Measurements from ENCODE around the gene ACSBG1.
A peak's percentile ranks its signal among the peaks of the same experiment; 100 is the strongest.

ACSBG1 gene

GRCh38 chr15:78272776-78273175, 38.4 kb upstream of the ACSBG1 start:
- H3K4me3 ChIP-seq (ENCODE audit: low read depth, low read length), result no peak overlapping the region
- ChIA-PET CTCF (no interaction called here), POLR2A (interaction anchor here (1.7 kb wide), 1 partner anchor 27 kb away, joined by 3 read pairs; the partner anchor contains the start of gene SKIC8)
- no peak for DNase-seq (ENCODE audit: low read depth, low spot score)
- no peak for TF ChIP-seq CTCF (IDR thresholded peaks at IDR 0.05; ENCODE audit: insufficient read depth, low read length, missing control alignments)

GRCh38 chr15:78272316-78272715, 38.0 kb upstream of the ACSBG1 start:
- POLR2A ChIA-PET, result interaction anchor here (1.7 kb wide), 1 partner anchor 27 kb away, joined by 3 read pairs; the partner anchor contains the start of gene SKIC8

DNA sequence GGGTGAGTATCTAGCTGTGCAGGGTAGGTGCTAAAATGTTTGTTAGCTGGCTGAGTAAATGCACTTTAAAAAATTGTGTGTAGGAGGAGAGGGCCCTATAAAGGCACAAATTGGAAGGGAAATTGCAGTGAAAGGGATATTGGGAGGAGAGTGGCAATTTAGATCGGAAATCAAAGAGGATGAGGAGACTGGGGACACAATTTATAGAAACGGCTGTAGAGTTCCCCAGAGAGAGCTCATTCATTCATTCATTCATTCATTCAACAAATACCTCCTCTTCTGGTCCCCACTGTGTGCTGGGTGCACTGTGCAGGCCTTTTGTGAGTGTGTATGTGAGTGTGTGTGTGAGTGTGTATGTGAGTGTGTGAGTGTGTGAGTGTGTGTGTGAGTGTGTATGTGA, 32.4 kb upstream of the ACSBG1 start:
- no peak for TF ChIP-seq CTCF (IDR thresholded peaks at IDR 0.05; ENCODE audit: insufficient read depth, low read length, missing control alignments)
- POLR2A ChIA-PET, result no interaction called here
- CTCF ChIA-PET, result interaction anchor here (1.5 to 8.1 kb wide), 6 partner anchors 9 to 300 kb away, joined by 6 to 37 read pairs (median 7); no protein-coding TSS in a partner anchor
- no peak overlapping the region for H3K4me3 ChIP-seq (ENCODE audit: low read depth, low read length)
- DNase-seq (ENCODE audit: low read depth, low spot score), result no peak

More at GRCh38 chr15:78272316-78272715, 38.0 kb upstream of the ACSBG1 start:
- no peak for DNase-seq (ENCODE audit: low read depth, low spot score)
- CTCF ChIA-PET, result interaction anchor here (0.9 kb wide), 1 partner anchor 32 kb away, joined by 5 read pairs; no protein-coding TSS in a partner anchor
- no peak overlapping the region for H3K4me3 ChIP-seq (ENCODE audit: low read depth, low read length)
- no peak for TF ChIP-seq CTCF (IDR thresholded peaks at IDR 0.05; ENCODE audit: insufficient read depth, low read length, missing control alignments)

- no peak overlapping the region for H3K4me3 ChIP-seq (ENCODE audit: low read depth, low read length)
- CTCF ChIA-PET, result interaction anchor here (0.9 to 8.1 kb wide), 9 partner anchors 9 to 300 kb away, joined by 3 to 37 read pairs (median 7); no protein-coding TSS in a partner anchor
- no peak for TF ChIP-seq CTCF (IDR thresholded peaks at IDR 0.05; ENCODE audit: insufficient read depth, low read length, missing control alignments)
- POLR2A ChIA-PET, result interaction anchor here (0.7 to 1.3 kb wide), 2 partner anchors 33 to 273 kb away, joined by 3 to 4 read pairs; partner anchors contain the start of gene SKIC8
- no peak for DNase-seq (ENCODE audit: low read depth, low spot score)
Measured at GRCh38 chr15:78266229-78266628, 31.9 kb upstream of the ACSBG1 start.

DNA sequence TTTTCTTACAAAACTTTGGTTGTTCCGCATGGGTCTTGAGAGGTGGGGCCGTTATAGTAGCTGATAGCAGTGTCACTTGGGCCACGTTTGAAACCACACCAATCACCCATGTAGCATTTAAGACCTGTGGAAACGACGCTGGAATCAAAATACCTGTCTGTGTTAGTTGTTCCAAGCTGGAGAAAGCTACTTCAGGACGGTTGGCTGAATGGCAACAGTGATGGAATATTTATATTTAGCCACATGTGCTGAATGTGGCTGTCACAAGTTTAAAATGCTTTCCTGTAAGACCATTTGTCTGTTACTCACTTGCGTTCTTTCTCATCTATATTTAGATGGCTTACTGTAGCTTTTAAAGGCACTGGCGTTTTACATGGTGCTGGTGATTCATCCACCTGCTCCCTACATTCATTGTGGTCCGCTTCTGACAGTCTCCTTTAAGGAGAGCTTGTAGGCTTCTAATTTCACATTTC, 31.4 kb upstream of the ACSBG1 start:
- DNase-seq (ENCODE audit: low read depth, low spot score), result peak; percentile 52
- no peak for TF ChIP-seq CTCF (IDR thresholded peaks at IDR 0.05; ENCODE audit: insufficient read depth, low read length, missing control alignments)
- H3K4me3 ChIP-seq (ENCODE audit: low read depth, low read length), result no peak overlapping the region
- POLR2A ChIA-PET, result interaction anchor here (0.7 to 1.3 kb wide), 3 partner anchors 34 to 272 kb away, joined by 3 to 4 read pairs (median 3); partner anchors contain the start of gene SKIC8
- CTCF ChIA-PET, result interaction anchor here (0.9 to 8.1 kb wide), 9 partner anchors 8 to 299 kb away, joined by 3 to 37 read pairs (median 7); no protein-coding TSS in a partner anchor

DNA sequence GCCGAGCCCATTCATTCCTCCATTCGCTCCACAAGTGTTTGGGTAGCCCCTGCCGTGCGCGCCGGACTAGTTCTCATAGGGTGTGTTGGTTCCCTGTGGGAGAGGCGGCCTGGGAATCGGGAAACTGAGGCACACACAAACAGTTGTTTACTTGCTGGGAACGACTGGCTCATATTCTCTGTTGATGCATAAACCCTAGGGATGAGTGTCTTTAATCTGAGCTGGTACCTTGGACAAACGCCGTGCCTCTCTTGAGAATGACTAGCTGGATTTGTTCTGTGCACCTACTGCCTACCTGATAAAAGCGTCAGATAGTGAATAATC, 30.7 kb upstream of the ACSBG1 start:
- DNase-seq (ENCODE audit: low read depth, low spot score), result no peak
- POLR2A ChIA-PET, result interaction anchor here (0.7 to 1.3 kb wide), 2 partner anchors 34 to 236 kb away, joined by 3 to 4 read pairs; partner anchors contain the start of gene SKIC8
- no peak for TF ChIP-seq CTCF (IDR thresholded peaks at IDR 0.05; ENCODE audit: insufficient read depth, low read length, missing control alignments)
- peak overlapping the region; percentile 43 for H3K4me3 ChIP-seq (ENCODE audit: low read depth, low read length)
- CTCF ChIA-PET, result interaction anchor here (0.9 to 8.1 kb wide), 9 partner anchors 8 to 298 kb away, joined by 3 to 37 read pairs (median 6); no protein-coding TSS in a partner anchor
